ENCODE measurements around the gene RHBDL1.
A peak's percentile ranks its signal among the peaks of the same experiment; 100 is the strongest.

RHBDL1 gene

DNA sequence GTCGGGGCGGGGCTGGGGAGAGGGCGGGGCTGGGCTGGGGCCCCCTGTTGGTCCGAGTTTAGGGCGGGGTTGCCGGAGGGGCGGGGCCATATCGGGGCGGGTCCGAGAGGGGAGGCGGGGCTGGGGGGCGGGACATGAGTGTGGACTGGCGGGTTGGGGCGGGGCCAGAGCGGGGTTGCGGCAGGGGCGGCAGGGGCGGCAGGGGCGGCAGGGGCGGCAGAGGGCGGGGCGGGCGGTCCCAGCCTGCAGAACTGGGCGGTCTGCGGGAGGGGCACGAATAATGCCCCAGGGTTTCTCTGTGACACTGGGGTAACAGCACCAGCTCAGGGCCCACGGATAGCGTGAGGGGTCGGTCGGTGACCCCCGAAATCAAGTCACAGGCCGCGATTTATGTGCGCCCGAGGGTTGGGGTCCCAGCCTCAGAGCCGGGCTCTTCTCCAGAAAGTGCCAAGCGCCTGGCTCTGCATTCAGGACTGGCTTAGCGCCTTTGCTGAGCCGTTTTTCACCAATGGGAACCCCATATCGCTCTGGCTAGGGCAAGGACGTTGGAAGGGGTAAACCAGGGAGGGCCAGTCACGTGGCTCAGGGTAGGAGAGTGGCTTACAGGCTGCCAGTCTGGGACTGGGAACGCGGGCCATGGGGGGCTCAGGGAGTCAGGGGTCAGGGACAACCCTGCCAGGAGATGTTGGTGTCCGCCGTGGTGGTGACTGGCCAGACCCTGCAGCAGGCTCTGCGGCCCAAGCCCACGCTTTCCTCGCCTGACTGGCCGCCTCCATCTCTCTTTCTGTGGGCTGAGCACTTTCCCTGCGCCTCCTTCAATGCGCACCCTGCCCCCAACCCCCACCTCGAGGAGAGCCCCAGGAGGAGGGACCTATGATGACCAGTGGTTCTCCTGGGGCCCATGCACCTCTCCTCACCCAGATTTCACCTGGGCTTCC lies 38.1 kb upstream of the RHBDL1 start:
- peak; percentile 71 for DNase-seq

- DNase-seq: no peak
These were observed 37.4 kb upstream of the RHBDL1 start for GRCh38 chr16:638034-638543.

DNA sequence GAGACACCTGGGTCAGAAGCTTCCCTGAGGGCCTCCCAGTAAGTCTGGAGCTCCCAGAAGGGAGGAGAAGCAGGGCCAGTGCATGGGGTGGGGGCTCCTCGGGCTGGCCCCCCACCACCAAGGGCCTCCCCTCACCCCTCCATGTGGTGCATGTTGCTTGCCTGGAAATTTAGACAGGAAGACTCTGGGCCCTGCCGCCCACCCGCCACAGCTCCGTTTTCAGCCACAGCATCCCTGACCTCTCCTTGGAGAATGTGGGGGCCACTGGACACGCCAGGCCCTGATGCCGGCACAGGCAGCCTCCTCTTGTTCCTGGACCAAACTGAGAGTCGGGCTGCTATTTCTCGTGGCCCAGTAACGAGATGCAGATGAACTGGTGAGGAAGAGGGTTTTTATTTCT lies 36.6 kb upstream of the RHBDL1 start:
- DNase-seq: no peak

DNA sequence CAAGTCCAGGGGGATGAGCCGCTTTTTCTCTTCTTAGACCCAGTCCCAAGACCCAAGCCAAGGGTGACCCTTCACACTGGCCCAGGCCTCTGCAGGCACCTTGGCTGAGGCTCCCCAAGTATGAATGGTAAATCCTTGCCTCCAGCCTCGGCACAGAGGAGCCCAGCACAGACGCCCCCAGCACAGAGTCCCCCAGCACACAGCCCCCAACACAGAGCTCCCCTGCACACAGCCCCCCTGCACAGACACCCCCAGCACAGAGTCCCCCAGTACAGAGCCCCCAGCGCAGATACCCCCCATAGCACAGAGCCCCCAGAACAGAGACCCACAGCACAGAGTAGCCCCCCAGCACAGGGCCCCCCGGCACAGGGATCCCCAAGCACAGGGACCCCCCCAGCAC lies 34.9 kb upstream of the RHBDL1 start:
- DNase-seq: no peak

- no peak for DNase-seq
These were observed 33.9 kb upstream of the RHBDL1 start, which contains the start of gene MCRIP2 for GRCh38 chr16:641326-642188. MCRIP2 (plus strand) TSS chr16:641828; CDS start chr16:641992, 164 bp downstream.

- DNase-seq: no peak
These were observed 33.1 kb upstream of the RHBDL1 start for GRCh38 chr16:642189-643049.

DNA sequence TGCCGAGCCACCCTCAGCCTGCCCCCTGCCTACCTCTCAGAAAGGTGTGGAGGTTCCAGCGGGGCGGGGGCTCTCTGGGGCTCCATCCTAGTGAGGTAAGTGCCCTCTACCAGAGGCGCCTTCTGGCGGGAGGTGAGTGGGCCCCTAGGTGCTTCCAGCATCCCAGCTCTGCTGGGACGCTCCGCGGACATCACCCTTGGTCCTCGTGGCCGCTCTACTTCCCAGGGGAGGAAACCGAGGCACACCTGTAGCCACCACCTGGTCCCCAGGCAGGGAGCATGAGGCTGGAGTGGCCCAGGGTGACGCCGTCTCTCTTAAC lies 32.5 kb upstream of the RHBDL1 start:
- DNase-seq: no peak

GRCh38 chr16:644556-644955 lies 30.9 kb upstream of the RHBDL1 start:
- DNase-seq: no peak

DNA sequence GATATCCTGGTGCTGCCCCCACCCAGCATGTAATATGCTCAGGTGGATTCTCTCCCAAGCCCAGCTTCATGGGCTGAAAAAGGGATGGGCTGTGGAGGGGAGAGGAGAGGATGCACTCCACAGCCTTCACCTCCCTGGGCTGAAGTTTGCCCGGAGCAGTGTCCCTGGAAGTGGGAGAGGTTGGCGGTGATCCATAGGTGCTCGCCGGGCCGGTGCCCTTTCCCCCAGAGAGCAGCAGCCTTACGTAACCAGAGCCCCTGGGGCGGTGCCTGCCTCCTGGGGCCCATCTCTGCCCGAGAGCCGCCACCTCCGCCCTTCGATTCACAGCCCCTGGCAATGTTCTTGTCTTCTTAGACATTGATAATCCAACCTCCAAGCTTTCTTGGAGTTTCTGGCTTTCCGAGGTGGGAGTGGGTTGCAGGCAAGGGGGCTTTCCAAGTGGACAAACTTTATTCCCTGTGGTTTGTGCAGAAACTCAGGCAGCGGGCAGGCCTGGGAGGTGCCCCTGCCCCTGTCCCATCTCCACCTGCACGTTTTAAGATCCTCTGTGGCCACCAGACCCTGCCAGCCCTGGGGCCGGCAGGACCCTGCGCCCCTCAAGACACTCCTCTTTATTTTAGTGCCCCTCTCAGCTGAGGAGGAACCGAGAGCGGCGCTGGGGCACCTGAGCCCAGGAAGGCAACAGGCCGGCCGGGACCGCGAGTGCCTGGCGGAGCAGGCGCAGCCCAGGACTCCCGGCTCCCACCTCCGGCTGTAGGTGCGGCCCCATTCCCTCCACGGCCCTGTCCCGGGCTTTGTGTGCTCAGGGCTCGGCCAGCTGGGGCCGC lies 29.4 kb upstream of the RHBDL1 start:
- no peak for DNase-seq

DNA sequence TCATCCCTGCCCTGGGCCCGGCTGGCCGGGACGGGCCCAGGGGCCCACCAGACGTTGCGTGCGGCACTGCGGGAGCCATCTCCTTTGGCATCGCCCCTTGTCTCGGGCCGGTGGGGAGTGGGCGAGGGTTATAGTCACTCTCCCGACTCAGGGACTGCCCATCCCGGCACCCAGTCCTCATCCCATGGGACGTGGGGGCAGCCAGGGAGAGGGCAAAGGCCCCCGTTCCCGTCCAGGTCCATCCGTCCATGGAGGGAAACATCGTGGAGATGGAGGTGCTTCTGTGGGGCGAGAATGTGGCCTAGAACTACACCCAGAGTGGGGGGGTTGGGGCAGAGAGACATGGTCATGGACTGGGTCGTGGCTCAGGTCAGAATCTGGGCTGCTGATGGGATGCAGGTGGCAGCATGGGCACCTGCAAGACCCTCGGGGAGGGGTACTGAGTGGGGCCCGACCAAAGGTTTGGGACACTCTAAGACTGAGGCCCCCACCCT lies 28.7 kb upstream of the RHBDL1 start:
- no peak for DNase-seq

DNA sequence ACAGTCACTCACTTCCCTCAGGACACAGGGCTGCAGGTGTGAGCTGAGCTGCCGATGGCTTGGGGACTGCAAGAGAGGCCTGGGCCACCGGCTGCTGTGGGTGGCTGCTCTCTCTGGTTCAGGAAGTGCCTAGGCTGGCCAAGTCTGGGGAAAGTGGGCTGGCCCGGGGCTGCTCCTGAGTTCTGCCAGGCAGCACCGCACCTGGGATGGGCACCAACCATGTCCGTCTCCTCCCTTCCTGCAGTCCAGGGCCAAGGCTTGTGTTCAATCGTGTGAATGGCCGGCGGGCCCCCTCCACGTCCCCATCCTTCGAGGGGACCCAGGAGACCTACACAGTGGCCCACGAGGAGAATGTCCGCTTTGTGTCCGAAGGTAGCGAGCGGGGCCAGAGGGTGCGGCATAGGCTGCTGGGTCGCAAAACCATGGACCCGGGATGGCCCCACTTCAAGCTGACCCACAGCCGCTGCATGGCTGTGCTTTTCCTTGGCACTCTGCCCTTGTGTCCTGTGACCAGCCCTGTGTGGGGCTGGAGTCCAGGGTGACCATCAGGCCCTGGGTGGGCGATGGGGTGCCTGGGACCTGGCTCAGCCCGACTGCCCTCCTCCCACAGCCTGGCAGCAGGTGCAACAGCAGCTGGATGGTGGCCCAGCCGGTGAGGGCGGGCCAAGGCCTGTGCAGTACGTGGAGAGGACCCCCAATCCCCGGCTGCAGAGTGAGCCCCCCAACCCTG lies 28.1 kb upstream of the RHBDL1 start:
- no peak for DNase-seq

- no peak for DNase-seq
These were observed 27.2 kb upstream of the RHBDL1 start for GRCh38 chr16:648071-648780.

- DNase-seq: peak; percentile 51
These were observed 26.5 kb upstream of the RHBDL1 start, which contains the start of gene WDR90 for GRCh38 chr16:648781-649589. WDR90 (plus strand) TSS chr16:649365; CDS start chr16:649417, 52 bp downstream.

- DNase-seq: no peak
These were observed 25.8 kb upstream of the RHBDL1 start for GRCh38 chr16:649631-650030.

DNA sequence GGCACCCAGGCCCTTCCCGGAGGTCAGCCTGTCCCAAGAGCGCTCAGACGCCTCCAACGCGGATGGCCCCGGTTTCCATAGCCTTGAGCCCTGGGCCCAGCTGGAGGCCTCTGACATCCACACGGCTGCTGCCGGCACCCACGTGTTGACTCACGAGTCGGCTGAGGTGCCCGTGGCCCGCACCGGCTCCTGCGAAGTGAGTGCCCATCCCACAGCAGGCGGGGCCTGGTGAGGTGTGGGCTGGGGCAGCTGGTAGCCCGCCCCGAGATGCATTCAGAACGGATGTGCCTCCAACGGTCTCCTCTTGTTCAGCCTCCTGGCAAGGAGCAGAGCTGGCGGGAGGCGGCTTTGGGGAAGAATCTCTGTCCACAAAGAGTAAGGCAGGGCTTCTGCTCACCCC lies 23.6 kb upstream of the RHBDL1 start:
- no peak for DNase-seq

DNA sequence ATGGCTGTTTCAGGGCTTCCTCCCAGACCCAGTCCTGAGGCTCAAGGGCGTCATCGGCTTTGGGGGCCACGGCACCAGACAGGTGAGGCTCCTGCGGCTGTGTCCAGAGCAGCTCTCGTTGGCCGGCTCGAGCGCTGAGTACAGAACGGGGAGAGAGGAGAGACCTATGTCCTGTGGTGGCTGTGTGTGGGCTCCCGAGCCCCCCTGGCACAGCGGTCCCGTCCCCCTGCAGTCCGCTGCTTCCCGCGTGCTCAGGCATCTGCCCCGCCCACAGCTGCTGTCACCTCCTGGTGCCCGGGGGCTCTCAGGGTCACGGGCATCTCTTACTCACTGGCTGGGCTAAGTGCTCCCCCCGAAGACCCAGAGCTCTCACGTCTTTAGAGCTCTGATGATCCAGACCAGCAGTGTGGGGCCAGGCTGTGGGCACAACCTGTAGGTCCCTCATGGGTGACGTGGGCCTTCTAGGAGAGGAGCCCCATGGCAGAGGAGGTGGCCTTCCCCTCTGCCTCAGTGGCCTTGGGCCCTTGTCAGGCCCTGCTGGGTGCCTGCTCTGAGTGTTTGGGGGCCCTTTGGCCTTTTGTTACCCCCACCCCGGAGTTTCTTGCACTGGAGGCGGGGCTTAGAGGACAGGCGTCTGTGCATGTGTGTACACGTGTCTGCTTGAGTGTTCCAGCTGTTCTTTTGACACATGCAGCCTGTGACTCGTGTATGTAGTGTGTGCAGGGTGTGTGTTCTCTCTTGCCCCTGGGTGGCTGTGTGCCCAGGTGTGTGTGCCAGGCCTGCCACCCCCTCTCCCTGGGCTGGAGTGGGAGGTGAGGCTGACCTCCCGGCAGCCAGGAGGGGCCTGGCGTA lies 22.8 kb upstream of the RHBDL1 start:
- DNase-seq: no peak

GRCh38 chr16:654034-654433 lies 21.4 kb upstream of the RHBDL1 start:
- DNase-seq: no peak

DNA sequence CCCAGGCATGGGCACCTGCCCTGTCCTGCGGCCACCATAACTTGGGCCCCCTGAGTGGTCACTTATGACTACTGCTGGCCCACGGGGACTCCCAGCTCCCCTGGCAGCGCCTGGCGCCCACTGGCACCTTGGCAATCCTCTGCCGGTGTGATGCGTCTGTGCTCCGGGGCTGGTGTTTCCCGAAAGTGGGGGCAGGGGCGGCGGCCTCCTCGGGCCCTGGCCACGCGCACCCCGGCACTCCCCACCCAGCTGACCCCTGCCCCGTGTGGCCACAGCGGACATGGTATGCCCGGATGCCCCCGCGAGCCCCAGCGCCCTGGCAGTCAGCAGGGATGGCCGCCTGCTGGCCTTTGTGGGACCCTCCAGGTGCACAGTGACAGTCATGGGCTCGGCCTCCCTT lies 18.0 kb upstream of the RHBDL1 start:
- no peak for DNase-seq
